OCI-LY1 (cell line): ENCODE measurements around the gene DHX58.
A peak's percentile ranks its signal among the peaks of the same experiment; 100 is the strongest.

ENCODE experiments used
- H2AFZ ChIP-seq: fragments of 200-600 bp; sonication (generic), shearing (Covaris generic); 2 replicates; pipeline ENCODE4 v1.6.0; 2014; ENCODE audit warnings: antibody characterized with exemption, mild to moderate bottlenecking, low read length
- H3F3A ChIP-seq: fragments of 200-600 bp; sonication (generic), shearing (Covaris generic); 2 replicates; pipeline ENCODE4 v1.6.0; 2014; ENCODE audit warnings: mild to moderate bottlenecking, antibody characterized with exemption, low read length, moderate library complexity; ENCODE audit not compliant: insufficient read depth
- H3K27ac ChIP-seq: fragments of 200-600 bp; sonication (generic); 2 replicates; pipeline ENCODE4 v1.5.1; 2014; ENCODE audit warnings: low read length, mixed run types, mild to moderate bottlenecking, low read depth; ENCODE audit not compliant: poor library complexity, severe bottlenecking
- H3K27me3 ChIP-seq: fragments of 200-600 bp; sonication (generic); 2 replicates; pipeline ENCODE4 v1.6.0; 2014; ENCODE audit warnings: antibody characterized with exemption, mild to moderate bottlenecking, low read length, moderate library complexity; ENCODE audit not compliant: insufficient read depth
- H3K36me3 ChIP-seq: fragments of 200-600 bp; sonication (generic); 2 replicates; pipeline ENCODE4 v1.6.1; 2014; ENCODE audit warnings: mild to moderate bottlenecking, antibody characterized with exemption, low read length, moderate library complexity, mixed read lengths; ENCODE audit not compliant: insufficient read depth
- H3K4me1 ChIP-seq: fragments of 200-600 bp; sonication (generic); 2 replicates; pipeline ENCODE4 v1.5.1; 2014; ENCODE audit warnings: mild to moderate bottlenecking, low read length, moderate library complexity; ENCODE audit not compliant: insufficient read depth, severe bottlenecking
- H3K4me2 ChIP-seq: fragments of 200-600 bp; sonication (generic), shearing (Covaris generic); 2 replicates; pipeline ENCODE4 v1.6.1; 2014; ENCODE audit warnings: low read length
- H3K4me3 ChIP-seq: fragments of 200-600 bp; sonication (generic); 2 replicates; pipeline ENCODE4 v1.5.1; 2014; ENCODE audit warnings: low read length, low read depth, mild to moderate bottlenecking, mixed read lengths; ENCODE audit not compliant: poor library complexity, severe bottlenecking
- H3K79me2 ChIP-seq: fragments of 200-600 bp; shearing (Covaris generic); 2 replicates; pipeline ENCODE4 v1.6.1; 2016; ENCODE audit warnings: mixed run types, low read length, mixed read lengths; ENCODE audit not compliant: insufficient read depth
- H3K9ac ChIP-seq: fragments of 200-600 bp; sonication (generic), shearing (Covaris generic); 2 replicates; pipeline ENCODE4 v1.6.1; 2014; ENCODE audit warnings: mild to moderate bottlenecking, low read length, mixed read lengths
- H3K9me2 ChIP-seq: fragments of 200-600 bp; sonication (generic), shearing (Covaris generic); 2 replicates; pipeline ENCODE4 v1.6.1; 2014; ENCODE audit warnings: low read depth, mild to moderate bottlenecking, low read length, mixed read lengths
- H3K9me3 ChIP-seq: fragments of 200-600 bp; shearing (Covaris generic); 2 replicates; pipeline ENCODE4 v1.6.1; 2014; ENCODE audit warnings: low read length, mixed read lengths
- H4K20me1 ChIP-seq: fragments of 200-600 bp; sonication (generic), shearing (Covaris generic); 2 replicates; pipeline ENCODE4 v1.6.0; 2016; ENCODE audit warnings: mild to moderate bottlenecking, low read length; ENCODE audit not compliant: insufficient read depth
- EZH2 ChIP-seq: fragments of 200-600 bp; sonication (generic), shearing (Covaris generic); IDR thresholded peaks from 2 replicates; pipeline ENCODE4 v1.8.0; 2017; ENCODE audit warnings: borderline replicate concordance, mixed run types, mild to moderate bottlenecking, antibody characterized with exemption, low read length, moderate library complexity, mixed read lengths
- TF ChIP-seq, protein P1 (sequence below): fragments of 200-600 bp; sonication (generic), shearing (Covaris generic); IDR thresholded peaks from 2 replicates; pipeline ENCODE4 v1.5.1; 2017; ENCODE audit warnings: mild to moderate bottlenecking, antibody characterized with exemption, low read length, moderate library complexity, mixed read lengths

DHX58 gene

DNA sequence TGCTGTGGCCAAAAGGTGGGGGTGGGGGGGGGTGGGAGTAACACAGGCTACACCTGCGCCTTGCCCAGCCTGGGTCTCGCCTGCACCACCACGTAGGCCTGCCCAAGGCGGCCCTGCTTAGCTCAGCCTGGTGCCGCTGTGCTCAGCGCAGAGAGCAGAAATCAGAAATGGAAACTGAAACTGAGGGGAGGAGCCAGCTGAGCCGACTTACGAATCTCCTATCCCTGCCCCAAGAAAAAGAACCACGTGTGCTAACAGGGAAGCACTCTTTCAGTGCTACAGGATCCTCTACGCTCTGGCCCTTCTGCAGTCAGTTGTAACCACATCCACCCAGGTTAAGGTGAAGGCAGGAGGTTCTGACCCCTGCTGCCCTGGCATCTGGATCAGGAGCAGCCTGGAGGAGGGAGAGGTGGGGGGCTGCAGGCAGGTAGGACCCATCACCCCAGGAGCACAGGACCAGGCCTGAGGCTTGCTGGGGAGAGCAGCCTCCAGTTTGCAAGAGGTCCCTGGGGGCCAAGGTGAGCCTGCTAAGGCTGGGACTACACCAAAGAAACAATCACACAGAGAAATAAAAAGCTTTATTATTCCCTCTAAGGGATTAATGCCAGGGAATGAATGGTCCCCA lies at the start of gene DHX58:
Gene DHX58, minus strand, starts transcription at position 163 of the 625 bp plus-strand sequence. CDS start 822 bp downstream, outside the sequence.
- Histone ChIP-seq H3K27me3 (no peaks in the 10 kb centered on the region), H3F3A (no peaks in the 10 kb centered on the region), H3K4me1 (peaks cover 63% of the 10 kb centered on the region), H3K27ac (peak within 1 kb of the TSS; percentile 71), H3K79me2 (no peaks in the 10 kb centered on the region), H3K4me2 (peak within 1 kb of the TSS; percentile 91), H3K4me3 (peak within 1 kb of the TSS; percentile 69), H3K36me3 (peaks cover 27% of the 10 kb centered on the region; the same call in 1 of the 2 replicates), H3K9me3 (no peaks in the 10 kb centered on the region), H2AFZ (no peak within 1 kb of the TSS), H3K9me2 (no peaks in the 10 kb centered on the region), H4K20me1 (no peaks in the 10 kb centered on the region), H3K9ac (peak within 1 kb of the TSS; percentile 82)
- TF ChIP-seq EZH2: no peak
- TF ChIP-seq, protein P1, sequence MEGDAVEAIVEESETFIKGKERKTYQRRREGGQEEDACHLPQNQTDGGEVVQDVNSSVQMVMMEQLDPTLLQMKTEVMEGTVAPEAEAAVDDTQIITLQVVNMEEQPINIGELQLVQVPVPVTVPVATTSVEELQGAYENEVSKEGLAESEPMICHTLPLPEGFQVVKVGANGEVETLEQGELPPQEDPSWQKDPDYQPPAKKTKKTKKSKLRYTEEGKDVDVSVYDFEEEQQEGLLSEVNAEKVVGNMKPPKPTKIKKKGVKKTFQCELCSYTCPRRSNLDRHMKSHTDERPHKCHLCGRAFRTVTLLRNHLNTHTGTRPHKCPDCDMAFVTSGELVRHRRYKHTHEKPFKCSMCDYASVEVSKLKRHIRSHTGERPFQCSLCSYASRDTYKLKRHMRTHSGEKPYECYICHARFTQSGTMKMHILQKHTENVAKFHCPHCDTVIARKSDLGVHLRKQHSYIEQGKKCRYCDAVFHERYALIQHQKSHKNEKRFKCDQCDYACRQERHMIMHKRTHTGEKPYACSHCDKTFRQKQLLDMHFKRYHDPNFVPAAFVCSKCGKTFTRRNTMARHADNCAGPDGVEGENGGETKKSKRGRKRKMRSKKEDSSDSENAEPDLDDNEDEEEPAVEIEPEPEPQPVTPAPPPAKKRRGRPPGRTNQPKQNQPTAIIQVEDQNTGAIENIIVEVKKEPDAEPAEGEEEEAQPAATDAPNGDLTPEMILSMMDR: no peak

DNA sequence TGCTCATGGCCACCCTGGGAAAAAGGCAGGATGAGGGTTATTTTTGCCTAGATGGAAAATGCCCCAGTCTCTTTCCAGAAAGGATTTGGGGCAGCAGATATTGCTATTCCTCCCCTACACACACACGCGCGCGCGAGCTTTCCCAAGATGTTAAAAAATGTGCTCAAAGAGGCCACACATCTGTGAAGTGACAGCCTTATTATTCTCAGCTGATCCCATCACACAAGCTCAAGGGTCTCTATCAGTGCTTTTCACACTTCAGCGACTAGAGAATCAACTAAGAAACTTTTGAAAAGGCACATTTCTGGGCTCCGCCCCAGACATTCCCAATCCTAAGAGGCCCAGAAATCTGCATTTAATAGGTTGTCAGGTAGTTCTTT lies 48.0 kb upstream of the DHX58 start:
- Histone ChIP-seq H2AFZ (no peak overlapping the region), H4K20me1 (no peaks in the 10 kb centered on the region), H3K4me2 (no peak overlapping the region), H3K27ac (no peak overlapping the region), H3K79me2 (no peaks in the 10 kb centered on the region), H3K9me3 (no peaks in the 10 kb centered on the region), H3K36me3 (no peaks in the 10 kb centered on the region), H3K9ac (no peak overlapping the region), H3F3A (no peaks in the 10 kb centered on the region), H3K4me1 (no peaks in the 10 kb centered on the region), H3K4me3 (no peak overlapping the region), H3K27me3 (no peaks in the 10 kb centered on the region), H3K9me2 (no peaks in the 10 kb centered on the region)
- no peak for TF ChIP-seq EZH2
- TF ChIP-seq, protein P1: no peak

DNA sequence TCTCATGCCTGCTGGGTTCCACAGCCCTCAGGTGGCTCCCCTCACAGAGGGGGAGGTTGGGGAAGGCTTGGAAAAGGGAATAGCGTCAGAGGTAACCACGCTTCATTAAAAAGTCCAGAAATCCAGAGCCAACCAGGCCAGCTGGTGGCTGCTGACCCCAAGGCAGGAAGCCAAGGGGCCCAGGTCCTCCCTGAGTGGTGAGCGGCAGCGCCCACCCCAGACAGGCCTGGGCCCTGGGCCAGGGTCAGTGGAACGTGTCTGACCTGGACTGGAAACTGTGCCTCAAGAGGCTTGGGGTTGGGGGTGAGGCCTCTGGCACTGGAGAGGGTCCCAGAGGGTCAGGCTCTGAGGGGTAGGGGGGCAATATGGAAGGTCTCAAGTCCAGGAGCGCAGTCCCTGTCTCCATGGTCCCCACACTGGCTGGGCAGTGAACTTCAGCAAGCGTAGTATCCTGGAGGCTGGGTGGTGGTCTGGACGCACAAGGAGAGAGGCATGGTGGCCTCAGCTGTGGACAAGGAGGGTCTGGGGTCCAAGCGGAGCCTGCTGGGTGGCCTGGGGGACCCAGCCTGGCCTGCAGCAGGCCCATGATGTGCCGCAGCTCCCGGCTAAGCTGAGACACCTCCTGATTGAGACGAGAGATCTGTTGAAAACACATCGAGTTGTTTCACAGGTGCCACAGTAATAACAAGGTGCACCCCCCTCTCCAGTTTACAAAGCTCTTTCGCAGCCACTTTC lies 47.4 kb upstream of the DHX58 start:
- no peak overlapping the region for H3K4me3 ChIP-seq
- H3K36me3 ChIP-seq: no peaks in the 10 kb centered on the region
- no peaks in the 10 kb centered on the region for H3K9me2 ChIP-seq
- no peaks in the 10 kb centered on the region for H3K9me3 ChIP-seq
- no peak overlapping the region for H3K9ac ChIP-seq
- H4K20me1 ChIP-seq: no peaks in the 10 kb centered on the region
- H3K27me3 ChIP-seq: no peaks in the 10 kb centered on the region
- no peak overlapping the region for H3K27ac ChIP-seq
- H2AFZ ChIP-seq: no peak overlapping the region
- no peaks in the 10 kb centered on the region for H3K4me1 ChIP-seq
- H3F3A ChIP-seq: no peaks in the 10 kb centered on the region
- H3K4me2 ChIP-seq: no peak overlapping the region
- H3K79me2 ChIP-seq: no peaks in the 10 kb centered on the region
- TF ChIP-seq EZH2: no peak
- TF ChIP-seq, protein P1: no peak
